Measurements from ENCODE around the gene LHFPL3.

Gene LHFPL3

DNA sequence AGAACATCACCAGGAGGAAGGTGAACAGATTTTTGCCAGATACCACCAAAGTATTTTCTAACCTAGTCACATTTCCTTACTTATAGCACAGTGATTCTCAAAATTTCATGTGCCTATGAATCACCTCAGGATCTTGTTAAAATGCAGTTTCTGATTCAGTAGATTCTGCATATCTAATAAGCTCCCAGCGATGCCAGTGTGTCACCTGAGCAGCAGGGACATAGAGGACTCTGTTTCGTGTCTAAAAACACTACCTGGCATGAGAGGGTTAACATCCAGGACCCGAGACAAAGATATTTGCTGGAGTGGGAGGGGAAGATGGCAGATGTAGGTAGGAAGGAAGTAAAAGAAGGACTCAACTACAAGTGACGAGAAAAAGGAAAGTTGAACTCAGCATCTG, 433.5 kb downstream of the LHFPL3 start:
- H3K27me3 ChIP-seq = peaks cover 42% of the 10 kb centered on the region
- no peaks in the 10 kb centered on the region for H3K4me1 ChIP-seq
- no peaks in the 10 kb centered on the region for H3K9me3 ChIP-seq
- TF ChIP-seq, protein P1, sequence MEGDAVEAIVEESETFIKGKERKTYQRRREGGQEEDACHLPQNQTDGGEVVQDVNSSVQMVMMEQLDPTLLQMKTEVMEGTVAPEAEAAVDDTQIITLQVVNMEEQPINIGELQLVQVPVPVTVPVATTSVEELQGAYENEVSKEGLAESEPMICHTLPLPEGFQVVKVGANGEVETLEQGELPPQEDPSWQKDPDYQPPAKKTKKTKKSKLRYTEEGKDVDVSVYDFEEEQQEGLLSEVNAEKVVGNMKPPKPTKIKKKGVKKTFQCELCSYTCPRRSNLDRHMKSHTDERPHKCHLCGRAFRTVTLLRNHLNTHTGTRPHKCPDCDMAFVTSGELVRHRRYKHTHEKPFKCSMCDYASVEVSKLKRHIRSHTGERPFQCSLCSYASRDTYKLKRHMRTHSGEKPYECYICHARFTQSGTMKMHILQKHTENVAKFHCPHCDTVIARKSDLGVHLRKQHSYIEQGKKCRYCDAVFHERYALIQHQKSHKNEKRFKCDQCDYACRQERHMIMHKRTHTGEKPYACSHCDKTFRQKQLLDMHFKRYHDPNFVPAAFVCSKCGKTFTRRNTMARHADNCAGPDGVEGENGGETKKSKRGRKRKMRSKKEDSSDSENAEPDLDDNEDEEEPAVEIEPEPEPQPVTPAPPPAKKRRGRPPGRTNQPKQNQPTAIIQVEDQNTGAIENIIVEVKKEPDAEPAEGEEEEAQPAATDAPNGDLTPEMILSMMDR (IDR thresholded peaks at IDR 0.05; ENCODE audit: low read depth, low read length) = no peak
- no peaks in the 10 kb centered on the region for H3K36me3 ChIP-seq
- no peak for DNase-seq
- no peak overlapping the region for H3K4me3 ChIP-seq (ENCODE audit: low read depth, low read length)

DNA sequence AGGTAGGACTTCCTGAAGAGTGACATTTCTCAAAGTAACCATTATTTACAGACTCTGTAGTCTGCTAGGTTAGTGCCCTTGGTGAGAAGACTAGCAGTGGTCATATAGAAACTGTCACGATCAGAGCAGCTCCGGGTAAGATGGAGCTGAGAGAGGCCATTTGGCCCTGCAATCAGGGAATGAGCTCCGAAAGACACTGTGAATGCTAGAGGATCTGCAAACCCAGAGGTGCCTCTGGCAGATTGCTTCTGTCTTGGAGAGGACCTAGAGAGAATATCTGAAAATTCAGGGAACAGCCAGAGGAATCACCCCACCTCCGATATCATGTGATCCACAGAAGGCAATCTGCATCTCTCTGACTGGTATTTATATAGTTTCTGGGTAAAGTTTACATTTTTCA, 438.7 kb downstream of the LHFPL3 start:
- Histone ChIP-seq H3K36me3 (no peaks in the 10 kb centered on the region), H3K4me1 (no peaks in the 10 kb centered on the region), H3K4me3 (ENCODE audit: low read depth, low read length) (no peak overlapping the region), H3K27me3 (peaks cover 36% of the 10 kb centered on the region), H3K9me3 (no peaks in the 10 kb centered on the region)
- TF ChIP-seq, protein P1 (IDR thresholded peaks at IDR 0.05; ENCODE audit: low read depth, low read length) = no peak
- DNase-seq = no peak

DNA sequence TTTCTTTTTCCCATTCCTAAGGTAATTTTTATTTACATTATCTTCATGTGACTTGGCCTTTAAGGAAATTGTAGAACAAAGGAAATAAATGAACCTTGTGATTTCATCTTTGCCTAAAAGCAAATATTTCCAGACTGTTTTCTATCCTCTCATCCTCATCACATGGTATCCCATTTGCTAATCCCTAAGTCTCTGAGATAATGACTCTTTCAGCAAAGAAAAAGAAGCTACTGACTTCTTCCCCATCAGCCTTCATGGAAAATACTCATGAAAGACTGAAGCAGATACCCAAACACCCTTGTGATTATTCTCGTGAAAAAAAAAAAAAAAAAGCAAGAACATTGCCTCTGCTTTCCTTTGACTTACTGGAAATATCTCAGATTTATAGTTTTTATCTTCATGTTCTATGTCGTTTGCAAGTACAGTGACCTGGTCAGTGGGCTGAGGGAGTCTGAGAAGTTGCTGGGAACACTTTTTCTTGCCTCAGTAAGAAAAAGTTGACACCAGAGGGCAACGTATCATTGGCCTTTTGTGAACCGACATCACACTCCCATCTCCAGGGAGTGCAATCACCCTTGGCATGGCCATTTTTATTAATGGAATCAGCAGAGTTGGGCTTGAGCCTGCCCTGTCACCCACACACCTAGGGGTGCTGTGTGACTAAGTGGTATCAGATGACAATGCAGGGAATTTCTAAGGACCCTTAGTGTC, 439.6 kb downstream of the LHFPL3 start:
- no peak for DNase-seq
- H3K4me3 ChIP-seq (ENCODE audit: low read depth, low read length) = no peak overlapping the region
- H3K4me1 ChIP-seq = no peaks in the 10 kb centered on the region
- H3K9me3 ChIP-seq = no peaks in the 10 kb centered on the region
- peaks cover 29% of the 10 kb centered on the region for H3K27me3 ChIP-seq
- TF ChIP-seq, protein P1 (IDR thresholded peaks at IDR 0.05; ENCODE audit: low read depth, low read length) = no peak
- H3K36me3 ChIP-seq = no peaks in the 10 kb centered on the region

- H3K4me3 ChIP-seq (ENCODE audit: low read depth, low read length) = no peak overlapping the region
Observed at GRCh38 chr7:104772405-104773345, 444.3 kb downstream of the LHFPL3 start.

DNA sequence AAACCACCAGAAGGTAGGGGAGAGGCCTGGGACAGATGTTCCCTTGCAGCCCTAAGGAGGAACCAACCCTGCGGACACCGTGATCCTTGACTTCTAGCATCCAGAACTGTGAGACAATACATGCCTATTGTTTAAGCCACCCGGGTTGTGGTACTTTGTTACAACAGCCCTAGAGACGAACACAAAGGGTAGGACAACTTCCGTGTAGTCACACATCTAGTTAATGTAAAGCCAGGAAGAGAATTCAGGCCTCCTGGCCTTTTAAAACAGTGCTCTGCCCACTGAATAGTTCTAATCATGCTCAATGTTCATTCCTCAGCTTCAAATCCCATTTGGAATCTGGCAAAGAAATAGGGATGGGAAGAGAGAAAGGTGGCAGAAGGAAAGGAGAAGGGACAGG, 445.4 kb downstream of the LHFPL3 start:
- Histone ChIP-seq H3K27me3 (peaks cover 5% of the 10 kb centered on the region), H3K4me3 (ENCODE audit: low read depth, low read length) (no peak overlapping the region), H3K4me1 (no peaks in the 10 kb centered on the region), H3K36me3 (no peaks in the 10 kb centered on the region), H3K9me3 (no peaks in the 10 kb centered on the region)
- no peak for DNase-seq
- TF ChIP-seq, protein P1 (IDR thresholded peaks at IDR 0.05; ENCODE audit: low read depth, low read length) = no peak

More at GRCh38 chr7:104772405-104773345, 444.3 kb downstream of the LHFPL3 start:
- Histone ChIP-seq H3K9me3 (no peaks in the 10 kb centered on the region), H3K4me1 (no peaks in the 10 kb centered on the region), H3K36me3 (no peaks in the 10 kb centered on the region), H3K27me3 (peaks cover 6% of the 10 kb centered on the region)
- TF ChIP-seq, protein P1 (IDR thresholded peaks at IDR 0.05; ENCODE audit: low read depth, low read length) = no peak
- no peak for DNase-seq

Data from BE2C (cell line).